ENCODE results near the gene GIT2.

GIT2 gene

DNA sequence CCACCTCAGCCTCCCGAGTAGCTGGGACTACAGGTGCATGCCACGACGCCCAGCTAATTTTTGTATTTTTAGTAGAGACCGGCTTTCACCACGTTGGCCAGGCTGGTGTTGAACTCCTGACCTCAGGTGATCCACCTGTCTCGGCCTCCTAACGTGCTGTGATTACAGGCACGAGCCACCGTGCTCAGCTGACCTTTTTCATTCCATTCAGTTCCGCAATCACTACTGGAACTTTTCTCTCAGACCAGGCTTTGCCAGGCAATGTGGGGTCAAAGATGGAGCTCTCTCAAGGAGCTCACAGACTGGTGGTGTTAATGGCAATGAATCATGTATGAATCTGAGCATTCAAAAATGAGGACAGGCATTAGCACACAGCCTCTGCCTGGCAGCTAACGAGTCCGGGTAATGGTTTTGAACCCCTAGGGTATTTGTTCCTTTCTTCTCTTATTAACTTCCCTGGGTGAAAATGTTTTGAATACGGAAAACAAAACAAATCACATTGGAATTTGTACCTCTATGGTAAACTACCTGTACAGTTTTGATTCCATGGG, 105.5 kb downstream of the GIT2 start:
- no peak for DNase-seq (ENCODE audit: low read depth)

- DNase-seq (ENCODE audit: low read depth): peak; percentile 88
These were observed 107.8 kb downstream of the GIT2 start for GRCh38 chr12:109888179-109889020.

DNA sequence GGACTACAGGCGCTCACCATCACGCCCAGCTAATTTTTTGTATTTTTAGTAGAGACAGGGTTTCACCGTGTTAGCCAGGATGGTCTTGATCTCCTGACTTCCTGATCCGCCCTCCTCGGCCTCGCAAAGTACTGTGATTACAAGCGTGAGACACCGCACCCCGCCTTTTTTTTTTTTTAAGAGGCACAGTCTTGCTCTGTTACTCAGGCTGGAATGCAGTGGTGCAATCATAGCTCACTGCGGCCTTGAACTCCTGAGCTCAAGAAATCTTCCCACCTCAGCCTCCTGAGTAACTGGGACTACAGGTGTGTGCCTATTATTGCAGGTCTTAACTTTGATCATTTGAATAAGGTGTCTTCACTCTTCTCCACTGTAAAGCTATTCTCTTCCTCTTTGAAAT, 110.6 kb downstream of the GIT2 start:
- no peak for DNase-seq (ENCODE audit: low read depth)

- DNase-seq (ENCODE audit: low read depth): no peak
These were observed 112.7 kb downstream of the GIT2 start for GRCh38 chr12:109883461-109883860.

- no peak for DNase-seq (ENCODE audit: low read depth)
These were observed 114.4 kb downstream of the GIT2 start for GRCh38 chr12:109881752-109882151.

- DNase-seq (ENCODE audit: low read depth): no peak
These were observed 115.2 kb downstream of the GIT2 start for GRCh38 chr12:109880938-109881337.

- DNase-seq (ENCODE audit: low read depth): peak; percentile 45
These were observed 115.9 kb downstream of the GIT2 start, which contains the start of gene GLTP for GRCh38 chr12:109880043-109880931. Gene GLTP, minus strand, starts transcription at chr12:109880541. Its CDS starts 167 bp downstream, at chr12:109880374.

All from fibroblast of the conjunctiva (primary cell).